Measurements from ENCODE around the gene EPHA8.

- TF ChIP-seq CTCF (conservative IDR thresholded peaks at IDR 0.05; ENCODE audit: low read depth, low read length) = no peak
- no peak for TF ChIP-seq EZH2phosphoT487 (IDR thresholded peaks at IDR 0.05; ENCODE audit: borderline replicate concordance, low read length)
Observed at GRCh38 chr1:22575532-22576149, 12.4 kb downstream of the EPHA8 start.

Measured in PC-3 (cell line).